DND-41 (cell line): ENCODE data around the gene PTPRK.

ENCODE experiments used
- ATAC-seq: fragments of 200-7000 bp; cut with Tn5 transposase; 3 replicates; pipeline ENCODE4 v1.9.1; 2021; ENCODE audit warnings: low read depth; ENCODE audit not compliant: insufficient read depth
- DNase-seq: peaks from one replicate; pipeline ENCODE4 v3.0.0-alpha.2; 2020
- H2AFZ ChIP-seq: 2 replicates; pipeline ENCODE4 v1.6.0; 2012; ENCODE audit warnings: low read depth, low read length
- H3K27ac ChIP-seq: 2 replicates; pipeline ENCODE4 v1.5.1; 2012; ENCODE audit warnings: low read length, inconsistent platforms
- H3K27me3 ChIP-seq: fragments of 200-600 bp; sonication (generic); 2 replicates; pipeline ENCODE4 v1.6.0; 2012; ENCODE audit warnings: low read length, mild to moderate bottlenecking, inconsistent platforms; ENCODE audit not compliant: insufficient read depth, poor library complexity
- H3K36me3 ChIP-seq: 2 replicates; pipeline ENCODE4 v1.5.1; 2012; ENCODE audit warnings: low read length, inconsistent platforms; ENCODE audit not compliant: insufficient read depth
- H3K4me1 ChIP-seq: 2 replicates; pipeline ENCODE4 v1.5.1; 2012; ENCODE audit warnings: mild to moderate bottlenecking, low read length; ENCODE audit not compliant: insufficient read depth
- H3K4me2 ChIP-seq: 2 replicates; pipeline ENCODE4 v1.6.0; 2012; ENCODE audit warnings: mild to moderate bottlenecking, moderate library complexity, low read length, inconsistent platforms; ENCODE audit not compliant: insufficient read depth
- H3K4me3 ChIP-seq, 2 experiments: fragments of 200-600 bp in 1 of 2; shearing (Covaris generic) in 1 of 2; 2 replicates each; pipeline ENCODE4 v1.5.1; 2012 to 2016; ENCODE audit warnings: inconsistent platforms in 2 of 2, low read length in 2 of 2, mild to moderate bottlenecking in 2 of 2, low read depth in 1 of 2, moderate library complexity in 1 of 2
- H3K79me2 ChIP-seq: 2 replicates; pipeline ENCODE4 v1.6.0; 2012; ENCODE audit warnings: low read length, inconsistent platforms; ENCODE audit not compliant: insufficient read depth
- H3K9ac ChIP-seq: 2 replicates; pipeline ENCODE4 v1.6.0; 2012; ENCODE audit warnings: low read depth, mild to moderate bottlenecking, inconsistent platforms, low read length, moderate library complexity
- H3K9me3 ChIP-seq: 2 replicates; pipeline ENCODE4 v1.5.1; 2012; ENCODE audit warnings: low read length, moderate library complexity, mild to moderate bottlenecking, inconsistent platforms; ENCODE audit not compliant: insufficient read depth, severe bottlenecking
- H4K20me1 ChIP-seq: 2 replicates; pipeline ENCODE4 v1.6.0; 2012; ENCODE audit warnings: low read length; ENCODE audit not compliant: insufficient read depth
- EZH2 ChIP-seq: IDR thresholded peaks from 3 replicates; pipeline ENCODE4 v1.6.1; 2012; ENCODE audit warnings: borderline replicate concordance, low read depth, mild to moderate bottlenecking, moderate library complexity, low read length, inconsistent platforms; ENCODE audit not compliant: severe bottlenecking
- TF ChIP-seq, protein P1 (sequence below): IDR thresholded peaks from 2 replicates; pipeline ENCODE4 v1.5.1; 2012; ENCODE audit warnings: borderline replicate concordance, low read length, moderate library complexity, mild to moderate bottlenecking; ENCODE audit not compliant: poor library complexity, severe bottlenecking; ENCODE audit errors: extremely low read depth

The PTPRK gene

DNA sequence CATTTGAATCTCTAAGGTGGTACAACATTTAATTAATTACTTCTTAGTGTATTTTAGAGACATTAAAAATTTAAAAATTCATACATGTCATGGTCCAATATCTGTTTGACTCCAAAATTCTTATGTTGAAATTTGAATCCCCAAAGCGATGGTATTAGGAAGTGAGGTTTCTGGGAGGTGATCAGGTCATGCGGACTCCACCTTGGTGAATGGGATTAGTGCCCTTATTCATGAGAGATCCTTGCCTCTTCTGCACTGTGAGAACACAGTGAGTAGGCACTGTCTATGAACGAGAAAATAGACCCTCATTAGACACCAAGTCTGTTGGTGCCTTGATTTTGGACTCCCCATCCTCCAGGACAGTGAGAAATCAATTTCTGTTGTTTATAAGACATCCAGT lies 254.7 kb downstream of the PTPRK start:
- no peak for DNase-seq
- peaks cover under 1% of the 10 kb centered on the region; the same call in 1 of the 2 replicates for H3K4me1 ChIP-seq
- no peaks in the 10 kb centered on the region for H3K27me3 ChIP-seq
- H3K4me3 ChIP-seq: no peak overlapping the region
- no peaks in the 10 kb centered on the region for H3K36me3 ChIP-seq
- H3K9me3 ChIP-seq: no peaks in the 10 kb centered on the region
- H3K27ac ChIP-seq: no peak overlapping the region
- TF ChIP-seq, protein P1, sequence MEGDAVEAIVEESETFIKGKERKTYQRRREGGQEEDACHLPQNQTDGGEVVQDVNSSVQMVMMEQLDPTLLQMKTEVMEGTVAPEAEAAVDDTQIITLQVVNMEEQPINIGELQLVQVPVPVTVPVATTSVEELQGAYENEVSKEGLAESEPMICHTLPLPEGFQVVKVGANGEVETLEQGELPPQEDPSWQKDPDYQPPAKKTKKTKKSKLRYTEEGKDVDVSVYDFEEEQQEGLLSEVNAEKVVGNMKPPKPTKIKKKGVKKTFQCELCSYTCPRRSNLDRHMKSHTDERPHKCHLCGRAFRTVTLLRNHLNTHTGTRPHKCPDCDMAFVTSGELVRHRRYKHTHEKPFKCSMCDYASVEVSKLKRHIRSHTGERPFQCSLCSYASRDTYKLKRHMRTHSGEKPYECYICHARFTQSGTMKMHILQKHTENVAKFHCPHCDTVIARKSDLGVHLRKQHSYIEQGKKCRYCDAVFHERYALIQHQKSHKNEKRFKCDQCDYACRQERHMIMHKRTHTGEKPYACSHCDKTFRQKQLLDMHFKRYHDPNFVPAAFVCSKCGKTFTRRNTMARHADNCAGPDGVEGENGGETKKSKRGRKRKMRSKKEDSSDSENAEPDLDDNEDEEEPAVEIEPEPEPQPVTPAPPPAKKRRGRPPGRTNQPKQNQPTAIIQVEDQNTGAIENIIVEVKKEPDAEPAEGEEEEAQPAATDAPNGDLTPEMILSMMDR: no peak
- no peak for TF ChIP-seq EZH2
- H3K79me2 ChIP-seq: no peaks in the 10 kb centered on the region
- no peak for ATAC-seq
- no peak overlapping the region for H3K4me2 ChIP-seq
- no peaks in the 10 kb centered on the region for H4K20me1 ChIP-seq
- H2AFZ ChIP-seq: no peak overlapping the region
- no peak overlapping the region for H3K9ac ChIP-seq

DNA sequence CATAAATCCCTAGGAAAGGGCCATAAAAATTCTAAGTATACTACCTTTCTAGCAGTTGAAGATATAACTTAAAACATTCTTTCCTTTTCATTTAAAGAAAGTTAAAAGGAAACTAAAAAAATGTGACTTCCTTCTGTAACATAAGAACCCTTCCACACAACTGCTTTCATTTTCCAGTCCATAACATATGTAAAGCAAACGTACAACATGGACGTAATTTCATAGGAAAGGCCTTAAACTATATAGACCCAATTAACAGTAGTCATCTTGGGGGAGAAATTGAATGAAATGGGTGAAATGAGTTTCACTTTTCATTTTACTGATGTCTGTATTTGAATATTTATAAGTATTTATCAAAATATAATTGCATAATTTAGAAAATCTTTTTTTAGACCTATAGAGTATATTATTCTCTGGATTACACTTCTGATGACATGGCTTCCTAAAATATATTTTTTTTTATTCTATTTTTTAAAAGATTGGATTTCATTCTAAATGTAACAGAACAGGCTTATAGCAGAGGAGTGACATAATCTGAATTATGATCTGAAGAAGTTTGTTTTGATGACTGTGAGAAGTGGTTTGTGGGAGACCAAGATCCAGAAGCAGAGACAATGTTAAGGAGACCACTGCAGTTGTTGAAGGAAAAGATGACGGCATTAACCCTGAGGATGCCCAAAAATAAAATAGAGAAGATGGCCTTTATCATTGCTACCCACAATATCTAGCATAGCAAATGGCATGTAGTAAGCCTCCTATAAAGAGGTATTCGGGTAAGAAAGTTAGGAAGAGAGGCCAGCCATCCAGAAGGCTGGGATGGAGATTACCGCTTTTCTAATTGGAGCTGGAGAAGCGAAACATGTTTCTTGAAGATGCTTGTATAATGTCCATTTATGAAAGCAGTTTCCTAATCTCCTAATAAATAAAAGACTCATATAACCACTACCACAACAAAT lies 260.4 kb downstream of the PTPRK start:
- Histone ChIP-seq H3K9me3 (no peaks in the 10 kb centered on the region), H4K20me1 (no peaks in the 10 kb centered on the region), H2AFZ (peak overlapping the region; percentile 61), H3K36me3 (no peaks in the 10 kb centered on the region), H3K4me1 (peaks cover 29% of the 10 kb centered on the region), H3K27ac (peak overlapping the region; percentile 73), H3K27me3 (no peaks in the 10 kb centered on the region), H3K9ac (peak overlapping the region; percentile 37), H3K4me2 (peak overlapping the region; percentile 66), H3K79me2 (no peaks in the 10 kb centered on the region), H3K4me3 (peak overlapping the region; percentile 11 to 44; a peak in 3 of 4 replicates)
- no peak for DNase-seq
- TF ChIP-seq EZH2: no peak
- TF ChIP-seq, protein P1: no peak
- peak; percentile 70; the same call in 2 of the 3 replicates for ATAC-seq

DNA sequence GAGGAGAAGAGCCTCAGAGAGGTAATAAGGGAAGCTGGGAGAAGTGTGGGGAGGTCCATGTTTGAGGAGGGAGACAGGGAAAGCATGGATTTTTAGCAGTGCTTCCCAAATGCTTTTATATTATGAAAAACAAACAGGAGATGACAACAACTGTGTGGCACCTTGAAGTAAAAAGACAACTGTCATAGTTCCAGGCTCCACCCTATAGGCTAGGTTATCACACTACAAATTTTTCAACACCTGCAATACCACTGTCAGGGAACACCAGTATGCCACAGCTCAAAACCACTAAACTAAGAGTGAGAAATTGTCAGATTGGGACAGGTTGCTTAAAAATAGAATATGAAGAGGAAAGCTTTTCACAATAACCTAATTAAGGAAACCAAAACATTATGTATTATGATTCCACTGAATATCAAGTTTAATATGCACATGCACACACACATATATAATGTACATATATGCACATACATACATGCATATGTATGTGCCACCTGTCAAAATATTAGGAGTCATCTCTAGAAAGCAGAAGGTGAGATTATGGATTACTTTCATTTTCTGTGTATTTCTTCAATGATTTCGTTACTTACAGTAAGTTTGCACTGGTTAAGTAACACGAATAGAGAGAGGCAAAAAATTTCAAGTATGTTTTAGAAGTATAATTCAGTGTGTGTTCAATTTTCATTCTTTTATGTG lies 261.2 kb downstream of the PTPRK start:
- Histone ChIP-seq H4K20me1 (no peaks in the 10 kb centered on the region), H3K27me3 (no peaks in the 10 kb centered on the region), H3K9me3 (no peaks in the 10 kb centered on the region), H3K36me3 (no peaks in the 10 kb centered on the region), H2AFZ (peak overlapping the region; percentile 61), H3K4me3 (peak overlapping the region; percentile 11 to 44; a peak in 3 of 4 replicates), H3K4me1 (peaks cover 29% of the 10 kb centered on the region), H3K79me2 (no peaks in the 10 kb centered on the region), H3K9ac (peak overlapping the region; percentile 37), H3K27ac (peak overlapping the region; percentile 73), H3K4me2 (peak overlapping the region; percentile 66)
- no peak for TF ChIP-seq EZH2
- TF ChIP-seq, protein P1: no peak
- ATAC-seq (peak; percentile 76), DNase-seq (no peak)
